Sigmoid colon (tissue), 4 donors: ENCODE data around the gene CEL.

Experiments
- POLR2A ChIP-seq, 2 donors: fragments of 450-650 bp; IDR thresholded peaks; one replicate each; pipeline ENCODE4 v1.6.1; 2016; ENCODE audit warnings: antibody characterized with exemption in 2 of 2, mild to moderate bottlenecking in 2 of 2, moderate library complexity in 2 of 2
- POLR2AphosphoS5 ChIP-seq, 4 donors: sonication (generic); formaldehyde crosslinking; IDR thresholded peaks; one replicate each; pipeline ENCODE4 v1.6.1; 2017; ENCODE audit warnings: antibody characterized with exemption in 4 of 4
- TF ChIP-seq, protein P1 (sequence below), 4 experiments: fragments of 450-650 bp in 3 of 4; fragments of 200-600 bp in 1 of 4; IDR thresholded peaks; one replicate each; pipeline ENCODE4 v1.5.1; 2016 to 2019; ENCODE audit warnings: antibody characterized with exemption in 4 of 4, mild to moderate bottlenecking in 3 of 4, moderate library complexity in 2 of 4

DNA sequence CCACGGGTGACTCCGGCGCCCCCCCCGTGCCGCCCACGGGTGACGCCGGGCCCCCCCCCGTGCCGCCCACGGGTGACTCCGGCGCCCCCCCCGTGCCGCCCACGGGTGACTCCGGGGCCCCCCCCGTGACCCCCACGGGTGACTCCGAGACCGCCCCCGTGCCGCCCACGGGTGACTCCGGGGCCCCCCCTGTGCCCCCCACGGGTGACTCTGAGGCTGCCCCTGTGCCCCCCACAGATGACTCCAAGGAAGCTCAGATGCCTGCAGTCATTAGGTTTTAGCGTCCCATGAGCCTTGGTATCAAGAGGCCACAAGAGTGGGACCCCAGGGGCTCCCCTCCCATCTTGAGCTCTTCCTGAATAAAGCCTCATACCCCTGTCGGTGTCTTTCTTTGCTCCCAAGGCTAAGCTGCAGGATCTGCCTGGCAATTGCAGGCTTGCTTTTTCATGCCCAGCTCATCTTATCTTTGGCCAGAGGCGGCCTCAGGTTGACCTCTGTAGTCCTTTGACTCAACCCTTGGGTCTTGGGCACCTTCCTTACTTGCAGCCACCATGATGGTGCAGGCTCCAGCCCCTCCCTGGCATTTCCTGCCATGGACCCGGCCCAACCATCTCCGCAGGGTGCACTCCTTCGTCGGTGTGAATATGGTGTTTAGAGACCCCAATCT, 9.8 kb downstream of the CEL start:
- TF ChIP-seq, protein P1, sequence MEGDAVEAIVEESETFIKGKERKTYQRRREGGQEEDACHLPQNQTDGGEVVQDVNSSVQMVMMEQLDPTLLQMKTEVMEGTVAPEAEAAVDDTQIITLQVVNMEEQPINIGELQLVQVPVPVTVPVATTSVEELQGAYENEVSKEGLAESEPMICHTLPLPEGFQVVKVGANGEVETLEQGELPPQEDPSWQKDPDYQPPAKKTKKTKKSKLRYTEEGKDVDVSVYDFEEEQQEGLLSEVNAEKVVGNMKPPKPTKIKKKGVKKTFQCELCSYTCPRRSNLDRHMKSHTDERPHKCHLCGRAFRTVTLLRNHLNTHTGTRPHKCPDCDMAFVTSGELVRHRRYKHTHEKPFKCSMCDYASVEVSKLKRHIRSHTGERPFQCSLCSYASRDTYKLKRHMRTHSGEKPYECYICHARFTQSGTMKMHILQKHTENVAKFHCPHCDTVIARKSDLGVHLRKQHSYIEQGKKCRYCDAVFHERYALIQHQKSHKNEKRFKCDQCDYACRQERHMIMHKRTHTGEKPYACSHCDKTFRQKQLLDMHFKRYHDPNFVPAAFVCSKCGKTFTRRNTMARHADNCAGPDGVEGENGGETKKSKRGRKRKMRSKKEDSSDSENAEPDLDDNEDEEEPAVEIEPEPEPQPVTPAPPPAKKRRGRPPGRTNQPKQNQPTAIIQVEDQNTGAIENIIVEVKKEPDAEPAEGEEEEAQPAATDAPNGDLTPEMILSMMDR (IDR thresholded peaks at IDR 0.05): no peak
- no peak for TF ChIP-seq POLR2AphosphoS5 (IDR thresholded peaks at IDR 0.05)
- no peak for TF ChIP-seq POLR2A (IDR thresholded peaks at IDR 0.05)
